GM23338 (cell line): ENCODE results near the gene CYP4Z1. TPM values are rescaled to one million over a fixed set of nuclear protein-coding genes. Genes with fewer than 3 reads are reported as not detected.
"Not testable (repeated sequence)": the region's sequence is repeated elsewhere in the genome, so short reads cannot be mapped to it uniquely, and the experiment has no call there.

Experiments used
- ATAC-seq: fragments of 200-7000 bp; cut with Tn5 transposase; 3 replicates; pipeline ENCODE4 v1.9.1; 2020
- DNase-seq: peaks from one replicate; pipeline ENCODE4 v3.0.0-alpha.2; 2015; ENCODE audit warnings: low spot score
- H2AFZ ChIP-seq: fragments of 200-600 bp; sonication (generic); 2 replicates; pipeline ENCODE4 v1.8.0; 2016; ENCODE audit warnings: antibody characterized with exemption, mild to moderate bottlenecking, moderate library complexity
- H3F3A ChIP-seq: fragments of 200-600 bp; sonication (generic); replicated peaks from 2 replicates; pipeline ENCODE4 v1.8.0; 2017; ENCODE audit warnings: antibody characterized with exemption, mixed run types, low read depth
- H3K27ac ChIP-seq: fragments of 200-600 bp; sonication (generic); 2 replicates; pipeline ENCODE4 v1.6.1; 2016; ENCODE audit warnings: low read depth
- H3K27me3 ChIP-seq: fragments of 200-600 bp; sonication (generic); 2 replicates; pipeline ENCODE4 v1.8.0; 2016; ENCODE audit warnings: mild to moderate bottlenecking, mixed run types, moderate library complexity; ENCODE audit not compliant: insufficient read depth
- H3K36me3 ChIP-seq: fragments of 200-600 bp; sonication (generic); 2 replicates; pipeline ENCODE4 v1.8.0; 2016; ENCODE audit warnings: mild to moderate bottlenecking; ENCODE audit not compliant: insufficient read depth
- H3K4me1 ChIP-seq: fragments of 200-600 bp; sonication (generic); 2 replicates; pipeline ENCODE4 v1.8.0; 2016; ENCODE audit warnings: mild to moderate bottlenecking, moderate library complexity; ENCODE audit not compliant: insufficient read depth
- H3K4me2 ChIP-seq: fragments of 200-600 bp; sonication (generic); 2 replicates; pipeline ENCODE4 v1.7.1; 2017; ENCODE audit warnings: mixed run types
- H3K4me3 ChIP-seq: fragments of 200-600 bp; sonication (generic); 2 replicates; pipeline ENCODE4 v1.6.1; 2016; ENCODE audit warnings: mixed run types
- H3K79me2 ChIP-seq: fragments of 200-600 bp; sonication (generic); replicated peaks from 2 replicates; pipeline ENCODE4 v1.8.0; 2017; ENCODE audit warnings: mild to moderate bottlenecking; ENCODE audit not compliant: insufficient read depth
- H3K9me2 ChIP-seq: fragments of 200-600 bp; sonication (generic); 2 replicates; pipeline ENCODE4 v1.8.0; 2017; ENCODE audit not compliant: insufficient read depth
- H4K20me1 ChIP-seq: fragments of 200-600 bp; sonication (generic); replicated peaks from 2 replicates; pipeline ENCODE4 v1.8.0; 2017; ENCODE audit warnings: mild to moderate bottlenecking; ENCODE audit not compliant: insufficient read depth
- H3K27ac Mint-ChIP-seq: 2 replicates; pipeline ENCODE4 v1.8.0; 2020; ENCODE audit warnings: inconsistent platforms, mild to moderate bottlenecking, moderate library complexity, mixed read lengths
- H3K27me3 Mint-ChIP-seq: 3 replicates; pipeline ENCODE4 v1.8.0; 2022; ENCODE audit warnings: low read depth, mild to moderate bottlenecking, moderate library complexity, mixed read lengths, inconsistent platforms; ENCODE audit not compliant: insufficient read depth, poor library complexity
- H3K36me3 Mint-ChIP-seq: 3 replicates; pipeline ENCODE4 v1.8.0; 2021; ENCODE audit warnings: low read depth, mild to moderate bottlenecking, inconsistent platforms, moderate library complexity, mixed read lengths
- H3K4me1 Mint-ChIP-seq: 3 replicates; pipeline ENCODE4 v1.8.0; 2020; ENCODE audit warnings: mild to moderate bottlenecking, inconsistent platforms, mixed read lengths
- H3K4me3 Mint-ChIP-seq: 3 replicates; pipeline ENCODE4 v1.8.0; 2021; ENCODE audit warnings: moderate library complexity, mild to moderate bottlenecking, inconsistent platforms, mixed read lengths
- H3K9me3 Mint-ChIP-seq: 3 replicates; pipeline ENCODE4 v1.8.0; 2020; ENCODE audit warnings: moderate library complexity, mild to moderate bottlenecking, inconsistent platforms, mixed read lengths
- EZH2 ChIP-seq: fragments of 200-600 bp; sonication (generic); IDR thresholded peaks from one replicate; pipeline ENCODE4 v1.8.0; 2017; ENCODE audit warnings: antibody characterized with exemption, mild to moderate bottlenecking, low read depth; ENCODE audit not compliant: unreplicated experiment
- polyA plus RNA-seq: library from polyadenylated mRNA; unstranded; fragments of >200 nt; fragmentation: Nextera tagmentation; extraction: Ambion mirVana; gene quantifications from 2 replicates; pipeline ENCODE4 v1.2.1, GENCODE V29; 2016
- total RNA-seq: library from RNA; depleted of rRNA; stranded (reverse); fragments of >200 nt; shearing (Covaris generic); gene quantifications from 2 replicates; pipeline ENCODE4 v1.2.3, GENCODE V29; 2014
- TF ChIP-seq, protein P1 (sequence below): fragments of 250-450 bp; sonication (Bioruptor Pico); IDR thresholded peaks from 2 replicates; pipeline ENCODE4 v1.5.0; 2020; ENCODE audit warnings: mild to moderate bottlenecking, moderate library complexity

The CYP4Z1 gene
- total and polyA plus RNA-seq, 2 experiments from 2014 or later, result not detected

DNA sequence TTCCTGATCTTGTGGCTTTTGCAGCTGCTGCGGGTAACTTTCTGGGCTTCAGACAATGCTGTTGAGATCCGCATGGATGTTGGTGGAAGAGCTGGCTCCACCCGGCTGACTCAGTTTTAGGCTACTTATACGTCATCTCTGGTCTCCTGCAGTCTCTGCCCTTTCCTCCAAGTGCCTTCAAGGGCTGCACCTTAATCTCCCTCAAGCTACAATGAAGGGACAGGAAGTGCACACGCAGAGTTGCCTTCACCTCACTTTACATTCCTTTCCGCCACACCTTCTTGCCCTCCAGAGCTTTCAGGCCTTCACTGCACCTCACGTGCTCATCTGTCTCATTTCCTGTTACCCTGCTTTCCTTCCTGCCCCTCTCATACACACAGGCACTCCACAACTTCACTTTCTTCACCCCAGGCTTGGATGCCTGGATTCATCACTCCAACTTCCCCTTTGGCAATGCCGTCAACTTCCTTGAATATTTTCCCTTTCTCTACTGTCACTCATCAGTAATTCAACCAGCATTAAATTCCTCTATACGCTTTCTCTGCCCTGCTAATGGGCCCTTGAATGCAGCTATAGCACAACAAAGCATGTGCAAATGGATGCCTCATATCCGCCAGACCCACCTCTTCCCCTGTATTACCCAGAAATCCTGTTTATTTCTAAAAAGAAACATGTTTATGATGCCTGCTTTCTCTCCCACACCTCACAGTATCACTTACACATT is 41.0 kb downstream of the CYP4Z1 start:
- H3K9me2 ChIP-seq, H3K36me3 Mint-ChIP-seq, H4K20me1 ChIP-seq, H3K27me3 ChIP-seq, H3K4me2 ChIP-seq, H3F3A ChIP-seq, H3K36me3 ChIP-seq, H3K27ac Mint-ChIP-seq, H3K27me3 Mint-ChIP-seq, H3K9me3 Mint-ChIP-seq, H3K4me3 Mint-ChIP-seq, H3K4me3 ChIP-seq, H3K79me2 ChIP-seq: not testable (repeated sequence)
- peaks cover 20% of the 10 kb centered on the region for H3K4me1 ChIP-seq
- peak overlapping the region; percentile 66; the same call in 1 of the 2 replicates for H2AFZ ChIP-seq
- H3K27ac ChIP-seq, result 0 out of 2 replicates have a peak overlapping the region, but pooled peaks have one; percentile 26
- ATAC-seq, result peak; percentile 74
- peak; percentile 40 for DNase-seq
- H3K4me1 Mint-ChIP-seq, result peaks cover 13% of the 10 kb centered on the region

DNA sequence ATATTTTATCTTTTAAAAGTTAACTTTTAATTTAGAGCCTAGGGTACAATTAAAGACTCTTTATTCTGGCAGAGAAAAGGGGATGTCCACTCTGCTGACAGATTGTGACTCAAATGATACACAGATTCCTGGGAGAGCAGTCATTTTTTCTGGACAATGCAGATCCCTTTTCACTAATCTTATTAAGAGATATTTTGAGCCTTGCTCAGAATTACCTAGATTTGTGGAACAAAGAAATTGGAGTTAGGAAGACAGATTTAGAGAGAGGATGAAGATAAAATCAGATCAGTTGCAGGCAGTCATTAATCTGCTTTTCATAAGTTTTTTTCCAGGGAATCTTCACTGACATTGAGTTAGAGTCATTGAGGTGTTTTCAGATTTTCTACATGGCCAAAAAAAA is 42.5 kb downstream of the CYP4Z1 start:
- H3K27me3 ChIP-seq, H3K36me3 Mint-ChIP-seq, H3K4me2 ChIP-seq, H3K79me2 ChIP-seq, H3K27ac Mint-ChIP-seq, H3K27me3 Mint-ChIP-seq, ATAC-seq, H3K27ac ChIP-seq, DNase-seq, H3K4me3 Mint-ChIP-seq, H3K36me3 ChIP-seq, H4K20me1 ChIP-seq, H3K9me3 Mint-ChIP-seq, H3K4me3 ChIP-seq, H3F3A ChIP-seq, H3K9me2 ChIP-seq, H2AFZ ChIP-seq: not testable (repeated sequence)
- peaks cover 24% of the 10 kb centered on the region for H3K4me1 ChIP-seq
- H3K4me1 Mint-ChIP-seq, result peaks cover 18% of the 10 kb centered on the region

DNA sequence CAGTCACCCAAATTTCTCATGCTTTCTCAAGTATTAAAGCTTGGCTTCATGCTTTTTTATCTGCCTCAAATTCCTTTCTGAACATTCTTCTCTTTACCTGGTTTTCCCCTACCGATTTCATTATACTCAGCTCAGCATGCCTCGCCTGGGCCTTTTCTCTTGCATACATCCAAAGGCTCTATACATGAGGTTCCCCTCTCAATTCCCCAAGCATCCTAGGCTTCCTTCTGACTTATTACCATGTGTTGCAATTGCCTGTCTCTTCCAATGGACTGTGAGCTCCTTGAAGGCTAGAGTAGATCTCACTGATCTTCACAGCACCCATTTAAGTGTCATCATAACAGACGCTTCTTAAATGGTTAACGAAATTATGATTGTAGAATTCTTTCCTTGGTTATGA is 46.1 kb downstream of the CYP4Z1 start:
- H3K27ac ChIP-seq, result peak overlapping the region; percentile 8
- 0 out of 2 replicates have a peak overlapping the region, but pooled peaks have one; percentile 2 for H2AFZ ChIP-seq
- H3K4me1 Mint-ChIP-seq, result peaks cover 11% of the 10 kb centered on the region
- H3K79me2 ChIP-seq, result no peaks in the 10 kb centered on the region
- H3K4me1 ChIP-seq, result peaks cover 15% of the 10 kb centered on the region; the same call in 1 of the 2 replicates
- H3K9me2 ChIP-seq, result no peaks in the 10 kb centered on the region
- H3K4me2 ChIP-seq, result 0 out of 2 replicates have a peak overlapping the region, but pooled peaks have one; percentile 25
- H3K27me3 ChIP-seq, result no peaks in the 10 kb centered on the region
- H3K9me3 Mint-ChIP-seq, result peaks cover 5% of the 10 kb centered on the region; the same call in 2 of the 3 replicates
- H4K20me1 ChIP-seq, result no peaks in the 10 kb centered on the region
- peak; percentile 69 for DNase-seq
- H3K4me3 ChIP-seq, result no peak overlapping the region
- no peak for TF ChIP-seq EZH2
- TF ChIP-seq, protein P1, sequence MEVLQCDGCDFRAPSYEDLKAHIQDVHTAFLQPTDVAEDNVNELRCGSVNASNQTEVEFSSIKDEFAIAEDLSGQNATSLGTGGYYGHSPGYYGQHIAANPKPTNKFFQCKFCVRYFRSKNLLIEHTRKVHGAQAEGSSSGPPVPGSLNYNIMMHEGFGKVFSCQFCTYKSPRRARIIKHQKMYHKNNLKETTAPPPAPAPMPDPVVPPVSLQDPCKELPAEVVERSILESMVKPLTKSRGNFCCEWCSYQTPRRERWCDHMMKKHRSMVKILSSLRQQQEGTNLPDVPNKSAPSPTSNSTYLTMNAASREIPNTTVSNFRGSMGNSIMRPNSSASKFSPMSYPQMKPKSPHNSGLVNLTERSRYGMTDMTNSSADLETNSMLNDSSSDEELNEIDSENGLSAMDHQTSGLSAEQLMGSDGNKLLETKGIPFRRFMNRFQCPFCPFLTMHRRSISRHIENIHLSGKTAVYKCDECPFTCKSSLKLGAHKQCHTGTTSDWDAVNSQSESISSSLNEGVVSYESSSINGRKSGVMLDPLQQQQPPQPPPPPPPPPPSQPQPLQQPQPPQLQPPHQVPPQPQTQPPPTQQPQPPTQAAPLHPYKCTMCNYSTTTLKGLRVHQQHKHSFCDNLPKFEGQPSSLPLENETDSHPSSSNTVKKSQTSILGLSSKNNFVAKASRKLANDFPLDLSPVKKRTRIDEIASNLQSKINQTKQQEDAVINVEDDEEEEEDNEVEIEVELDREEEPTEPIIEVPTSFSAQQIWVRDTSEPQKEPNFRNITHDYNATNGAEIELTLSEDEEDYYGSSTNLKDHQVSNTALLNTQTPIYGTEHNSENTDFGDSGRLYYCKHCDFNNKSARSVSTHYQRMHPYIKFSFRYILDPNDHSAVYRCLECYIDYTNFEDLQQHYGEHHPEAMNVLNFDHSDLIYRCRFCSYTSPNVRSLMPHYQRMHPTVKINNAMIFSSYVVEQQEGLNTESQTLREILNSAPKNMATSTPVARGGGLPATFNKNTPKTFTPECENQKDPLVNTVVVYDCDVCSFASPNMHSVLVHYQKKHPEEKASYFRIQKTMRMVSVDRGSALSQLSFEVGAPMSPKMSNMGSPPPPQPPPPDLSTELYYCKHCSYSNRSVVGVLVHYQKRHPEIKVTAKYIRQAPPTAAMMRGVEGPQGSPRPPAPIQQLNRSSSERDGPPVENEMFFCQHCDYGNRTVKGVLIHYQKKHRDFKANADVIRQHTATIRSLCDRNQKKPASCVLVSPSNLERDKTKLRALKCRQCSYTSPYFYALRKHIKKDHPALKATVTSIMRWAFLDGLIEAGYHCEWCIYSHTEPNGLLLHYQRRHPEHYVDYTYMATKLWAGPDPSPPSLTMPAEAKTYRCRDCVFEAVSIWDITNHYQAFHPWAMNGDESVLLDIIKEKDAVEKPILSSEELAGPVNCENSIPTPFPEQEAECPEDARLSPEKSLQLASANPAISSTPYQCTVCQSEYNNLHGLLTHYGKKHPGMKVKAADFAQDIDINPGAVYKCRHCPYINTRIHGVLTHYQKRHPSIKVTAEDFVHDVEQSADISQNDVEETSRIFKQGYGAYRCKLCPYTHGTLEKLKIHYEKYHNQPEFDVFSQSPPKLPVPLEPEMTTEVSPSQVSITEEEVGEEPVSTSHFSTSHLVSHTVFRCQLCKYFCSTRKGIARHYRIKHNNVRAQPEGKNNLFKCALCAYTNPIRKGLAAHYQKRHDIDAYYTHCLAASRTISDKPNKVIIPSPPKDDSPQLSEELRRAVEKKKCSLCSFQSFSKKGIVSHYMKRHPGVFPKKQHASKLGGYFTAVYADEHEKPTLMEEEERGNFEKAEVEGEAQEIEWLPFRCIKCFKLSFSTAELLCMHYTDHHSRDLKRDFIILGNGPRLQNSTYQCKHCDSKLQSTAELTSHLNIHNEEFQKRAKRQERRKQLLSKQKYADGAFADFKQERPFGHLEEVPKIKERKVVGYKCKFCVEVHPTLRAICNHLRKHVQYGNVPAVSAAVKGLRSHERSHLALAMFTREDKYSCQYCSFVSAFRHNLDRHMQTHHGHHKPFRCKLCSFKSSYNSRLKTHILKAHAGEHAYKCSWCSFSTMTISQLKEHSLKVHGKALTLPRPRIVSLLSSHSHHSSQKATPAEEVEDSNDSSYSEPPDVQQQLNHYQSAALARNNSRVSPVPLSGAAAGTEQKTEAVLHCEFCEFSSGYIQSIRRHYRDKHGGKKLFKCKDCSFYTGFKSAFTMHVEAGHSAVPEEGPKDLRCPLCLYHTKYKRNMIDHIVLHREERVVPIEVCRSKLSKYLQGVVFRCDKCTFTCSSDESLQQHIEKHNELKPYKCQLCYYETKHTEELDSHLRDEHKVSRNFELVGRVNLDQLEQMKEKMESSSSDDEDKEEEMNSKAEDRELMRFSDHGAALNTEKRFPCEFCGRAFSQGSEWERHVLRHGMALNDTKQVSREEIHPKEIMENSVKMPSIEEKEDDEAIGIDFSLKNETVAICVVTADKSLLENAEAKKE, result peak; percentile 85
- H3K36me3 Mint-ChIP-seq, result no peaks in the 10 kb centered on the region; the same call in 2 of the 3 replicates
- no peaks in the 10 kb centered on the region for H3K36me3 ChIP-seq
- ATAC-seq, result peak; percentile 98
- no peak overlapping the region for H3K4me3 Mint-ChIP-seq
- no peaks in the 10 kb centered on the region for H3F3A ChIP-seq
- H3K27me3 Mint-ChIP-seq, result peaks cover 2% of the 10 kb centered on the region
- H3K27ac Mint-ChIP-seq, result peak overlapping the region; percentile 73

DNA sequence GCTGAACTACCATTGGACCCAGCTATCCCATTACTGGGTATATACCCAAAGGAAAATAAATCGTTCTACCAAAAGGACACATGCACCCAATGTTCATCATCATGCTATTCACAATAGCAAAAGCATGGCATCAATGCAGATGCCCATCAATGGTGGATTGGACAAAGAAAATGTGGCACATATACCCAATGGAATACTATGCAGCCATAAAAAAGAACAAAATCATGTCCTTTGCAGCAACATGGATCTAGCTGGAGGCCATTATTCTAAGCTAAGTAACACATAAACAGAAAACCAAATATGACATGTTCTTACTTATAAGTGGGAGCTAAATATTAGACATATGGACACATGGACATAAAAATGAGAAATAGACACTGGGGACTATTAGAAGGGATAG is 54.0 kb downstream of the CYP4Z1 start:
- H3K27me3 Mint-ChIP-seq, H3K9me3 Mint-ChIP-seq, H3K4me3 ChIP-seq, H4K20me1 ChIP-seq, DNase-seq, H3K27ac ChIP-seq, ATAC-seq, H3K4me1 Mint-ChIP-seq, H3K79me2 ChIP-seq, H3K36me3 ChIP-seq, H3K4me1 ChIP-seq, H3K27me3 ChIP-seq, H3K36me3 Mint-ChIP-seq, H3F3A ChIP-seq, H3K27ac Mint-ChIP-seq, H2AFZ ChIP-seq, H3K4me3 Mint-ChIP-seq, H3K4me2 ChIP-seq, H3K9me2 ChIP-seq: not testable (repeated sequence)
